HG02571 (cell line): Measurements from ENCODE around the gene SLF2.
"Not testable (repeated sequence)": the region's sequence is repeated elsewhere in the genome, so short reads cannot be mapped to it uniquely, and the experiment has no call there.

Experiments
- ATAC-seq: cut with Tn5 transposase; IDR thresholded peaks from one replicate; pipeline ENCODE4 v1.9.1; 2021; ENCODE audit warnings: mild to moderate bottlenecking, moderate library complexity; ENCODE audit not compliant: unreplicated experiment

Gene SLF2

GRCh38 chr10:100879741-100880360 is 32.9 kb upstream of the SLF2 start:
- ATAC-seq: no peak

DNA sequence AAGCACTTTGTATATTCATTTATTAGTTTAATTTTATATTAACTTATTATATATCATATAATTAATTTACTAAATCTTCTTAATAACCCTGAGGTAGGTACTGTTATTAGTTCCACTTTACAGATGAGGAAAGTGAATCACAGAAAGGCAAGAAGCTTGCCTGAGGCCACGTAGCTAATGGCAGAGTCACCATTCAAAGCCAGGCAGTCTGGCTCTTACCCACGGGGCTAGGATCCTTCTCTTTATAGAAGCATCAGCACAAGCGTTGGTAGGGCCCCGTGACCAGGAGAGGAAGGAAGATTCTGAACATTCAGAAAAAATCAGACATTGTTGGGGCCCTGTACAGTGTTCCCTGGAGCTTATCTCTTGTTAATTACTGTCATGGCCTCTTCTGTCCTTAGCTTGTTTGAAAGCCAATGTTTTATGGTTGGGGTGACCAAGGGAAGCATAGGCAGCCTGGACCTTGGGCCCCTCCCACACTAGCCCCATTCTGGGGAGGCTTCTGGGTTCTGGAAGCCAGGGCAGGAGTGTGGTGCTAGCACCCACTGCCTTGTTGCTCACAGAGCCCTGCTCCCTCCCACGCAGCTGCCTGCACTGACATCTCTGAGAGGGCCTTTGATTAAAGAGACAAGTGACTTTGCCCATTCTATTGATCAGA is 31.1 kb upstream of the SLF2 start:
- ATAC-seq: no peak

- no peak for ATAC-seq
Measured at GRCh38 chr10:100882252-100882651, 30.5 kb upstream of the SLF2 start.

DNA sequence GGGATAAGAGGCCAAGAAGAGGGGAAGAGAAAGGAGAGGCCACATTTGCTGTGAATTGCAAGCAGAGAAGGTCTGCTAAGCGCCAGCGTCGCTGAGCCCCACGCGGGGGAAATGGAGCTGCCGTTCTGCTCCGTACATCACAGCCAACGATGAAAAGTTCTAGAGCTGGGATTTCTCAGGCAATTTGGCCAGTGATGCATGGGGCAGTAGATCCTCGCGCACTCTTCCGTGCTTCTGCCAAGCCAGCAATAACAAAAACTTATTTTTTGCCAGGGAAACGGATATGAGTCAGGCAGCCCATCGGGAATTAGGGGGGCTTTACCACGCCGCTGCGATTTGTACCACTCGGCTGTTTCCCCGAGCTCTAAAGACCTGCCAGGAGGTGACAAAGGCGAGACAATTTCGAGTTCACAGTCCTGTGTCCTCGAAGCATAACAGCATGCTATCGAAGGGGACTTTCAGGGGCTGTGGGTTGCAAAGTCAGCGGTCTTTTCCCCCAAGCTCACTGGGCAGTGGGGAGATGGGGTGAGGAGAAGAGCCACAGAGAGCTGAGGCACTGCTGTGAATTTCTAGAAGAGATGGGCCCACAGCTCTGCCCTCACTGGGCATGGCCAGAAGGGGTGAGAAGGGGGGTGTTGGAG is 30.0 kb upstream of the SLF2 start:
- ATAC-seq: no peak

DNA sequence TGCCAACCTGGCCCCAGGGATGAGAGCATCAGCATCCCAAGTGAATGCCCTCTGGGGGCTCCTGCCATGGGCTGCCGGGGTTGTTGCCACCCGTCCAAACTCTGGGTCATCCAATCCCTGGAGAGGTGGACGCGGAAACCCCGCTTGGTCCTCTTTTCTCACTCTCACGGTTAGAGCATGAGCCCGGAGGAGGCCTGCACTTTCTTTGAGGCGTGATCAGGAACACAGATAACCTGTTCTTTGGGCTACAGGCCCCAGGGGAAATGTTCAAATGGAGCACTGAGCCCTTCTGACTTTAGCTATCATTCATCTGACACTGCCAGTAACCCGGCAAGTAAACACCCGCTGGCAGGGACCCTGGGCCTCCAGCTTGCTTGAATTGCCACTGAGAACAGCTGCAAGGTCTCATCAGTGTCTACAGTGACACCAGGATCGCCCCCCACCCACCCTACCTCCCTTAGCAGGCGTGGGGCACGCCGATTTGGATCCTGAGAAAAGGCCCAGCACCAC is 29.4 kb upstream of the SLF2 start:
- no peak for ATAC-seq

DNA sequence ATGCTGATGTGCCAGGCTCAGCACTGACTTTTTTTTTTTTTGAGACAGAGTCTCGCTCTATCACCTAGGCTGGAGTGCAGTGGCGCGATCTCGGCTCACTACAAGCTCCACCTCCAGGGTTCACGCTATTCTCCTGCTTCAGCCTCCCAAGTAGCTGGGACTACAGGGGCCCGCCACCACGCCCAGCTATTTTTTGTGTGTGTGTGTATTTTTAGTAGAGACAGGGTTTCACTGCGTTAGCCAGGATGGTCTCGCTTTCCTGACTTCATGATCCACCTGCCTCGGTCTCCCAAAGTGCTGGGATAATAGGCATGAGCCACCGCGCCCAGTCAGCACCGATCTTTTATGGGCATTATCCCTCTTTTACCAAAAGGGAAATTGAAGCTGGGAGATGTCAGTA is 27.2 kb upstream of the SLF2 start:
- ATAC-seq: not testable (repeated sequence)

GRCh38 chr10:100886091-100886490 is 26.7 kb upstream of the SLF2 start:
- ATAC-seq: no peak

DNA sequence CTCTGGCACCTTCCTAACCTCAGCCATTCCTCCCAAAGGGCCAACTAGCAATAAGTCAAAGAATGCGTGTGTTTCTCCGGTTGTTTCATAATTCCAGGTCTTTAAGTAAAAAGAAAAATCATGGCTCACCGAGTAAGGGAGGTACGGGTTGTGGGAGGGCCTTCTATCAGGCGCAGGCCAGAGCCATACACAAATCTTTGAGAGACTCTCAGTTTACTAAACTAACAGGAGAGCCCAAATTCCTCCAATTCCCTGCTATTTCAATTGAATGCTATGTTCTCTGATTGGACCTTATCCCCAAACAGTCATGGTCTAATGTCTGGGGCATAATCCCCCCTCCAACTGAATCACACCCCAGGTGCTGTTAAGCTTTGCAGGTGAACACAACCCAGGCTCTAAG is 26.2 kb upstream of the SLF2 start:
- no peak for ATAC-seq

- ATAC-seq: no peak
Measured at GRCh38 chr10:100886963-100887362, 25.8 kb upstream of the SLF2 start.

DNA sequence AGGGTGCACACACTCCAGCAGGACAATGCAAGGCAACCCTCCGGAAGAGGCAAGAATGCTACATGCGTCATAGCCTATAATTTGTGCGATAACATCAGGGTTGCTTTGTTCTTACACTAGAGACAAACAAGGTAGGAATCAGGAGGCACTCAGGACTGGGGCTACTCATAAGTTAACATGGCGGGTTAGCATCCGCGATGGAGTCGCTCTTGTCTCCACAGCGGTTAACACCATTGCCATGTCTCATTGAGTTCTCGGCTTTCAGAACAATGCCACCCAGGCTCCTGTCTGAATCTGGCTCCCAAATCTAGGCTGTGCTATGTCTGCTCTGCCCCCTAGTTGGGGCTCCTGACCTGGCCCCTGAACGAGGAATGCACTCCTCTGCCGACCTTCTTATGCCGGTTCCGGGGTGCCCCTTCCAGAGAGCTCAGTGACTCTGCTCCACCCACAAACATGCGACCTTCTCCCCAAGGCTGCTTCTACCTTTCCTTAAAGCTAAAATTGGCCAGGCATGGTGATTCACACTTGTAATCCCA is 24.9 kb upstream of the SLF2 start:
- no peak for ATAC-seq

DNA sequence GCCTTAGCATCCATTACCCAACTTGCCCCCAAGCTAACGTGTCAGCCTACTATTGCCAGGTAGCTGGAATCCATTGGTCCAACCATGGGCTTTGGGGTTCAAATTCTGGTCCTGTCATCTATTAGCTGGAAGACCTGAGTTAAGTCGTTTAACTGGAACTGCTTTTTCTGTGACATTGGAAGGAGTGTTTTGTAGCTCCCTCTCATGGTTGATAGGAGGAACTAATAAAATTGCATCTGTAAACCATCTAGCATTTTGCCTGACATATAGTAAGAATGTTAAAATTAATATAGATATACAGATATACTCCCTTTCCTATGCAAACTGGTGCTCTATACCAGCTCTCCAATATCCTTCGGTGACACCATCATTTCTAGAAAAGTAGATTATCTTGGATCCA is 23.8 kb upstream of the SLF2 start:
- ATAC-seq: no peak

DNA sequence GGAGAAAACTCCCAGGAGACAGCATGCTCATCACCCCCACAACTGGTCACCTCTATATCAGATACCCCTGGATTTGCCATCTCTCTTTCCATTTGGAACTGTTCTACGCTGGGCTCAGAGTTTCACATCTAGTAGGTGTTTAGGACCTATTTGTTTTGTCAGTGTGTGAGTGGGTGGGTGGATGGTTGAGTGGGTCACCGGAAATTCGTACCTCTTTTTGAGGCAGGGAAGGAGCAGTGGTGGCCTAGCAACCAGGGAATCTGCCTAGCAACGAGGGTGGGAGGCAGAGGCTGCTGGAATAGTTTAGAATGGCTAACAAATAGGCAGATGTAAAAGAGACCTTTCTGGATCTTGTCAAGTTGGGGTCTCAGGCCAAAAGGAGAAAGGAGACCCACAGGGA is 23.2 kb upstream of the SLF2 start:
- no peak for ATAC-seq

DNA sequence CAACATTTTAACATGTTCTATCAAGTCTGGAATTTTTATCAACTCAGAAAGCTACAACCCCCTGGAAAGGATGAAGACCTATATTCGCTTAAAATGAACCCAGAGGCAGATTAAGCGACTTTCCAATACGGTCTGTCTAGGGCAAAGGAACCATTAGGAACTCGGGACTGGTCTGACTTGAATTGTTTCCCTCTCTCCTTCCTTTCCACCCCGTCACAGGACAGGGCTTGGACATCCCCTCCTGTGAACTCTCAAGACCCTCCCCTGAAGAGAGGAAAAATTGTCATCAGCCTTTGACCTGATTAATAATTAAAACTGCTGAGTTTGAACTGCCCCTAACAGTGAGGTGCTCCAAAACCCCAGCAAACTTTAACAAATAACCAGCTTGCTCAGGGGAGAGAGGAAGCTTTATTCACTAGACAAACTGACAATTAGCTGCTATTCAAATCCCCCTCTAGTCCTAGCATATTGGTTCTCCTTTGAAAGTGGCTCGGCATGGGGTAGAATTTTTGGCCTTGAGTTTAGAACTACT is 22.6 kb upstream of the SLF2 start:
- ATAC-seq: no peak

DNA sequence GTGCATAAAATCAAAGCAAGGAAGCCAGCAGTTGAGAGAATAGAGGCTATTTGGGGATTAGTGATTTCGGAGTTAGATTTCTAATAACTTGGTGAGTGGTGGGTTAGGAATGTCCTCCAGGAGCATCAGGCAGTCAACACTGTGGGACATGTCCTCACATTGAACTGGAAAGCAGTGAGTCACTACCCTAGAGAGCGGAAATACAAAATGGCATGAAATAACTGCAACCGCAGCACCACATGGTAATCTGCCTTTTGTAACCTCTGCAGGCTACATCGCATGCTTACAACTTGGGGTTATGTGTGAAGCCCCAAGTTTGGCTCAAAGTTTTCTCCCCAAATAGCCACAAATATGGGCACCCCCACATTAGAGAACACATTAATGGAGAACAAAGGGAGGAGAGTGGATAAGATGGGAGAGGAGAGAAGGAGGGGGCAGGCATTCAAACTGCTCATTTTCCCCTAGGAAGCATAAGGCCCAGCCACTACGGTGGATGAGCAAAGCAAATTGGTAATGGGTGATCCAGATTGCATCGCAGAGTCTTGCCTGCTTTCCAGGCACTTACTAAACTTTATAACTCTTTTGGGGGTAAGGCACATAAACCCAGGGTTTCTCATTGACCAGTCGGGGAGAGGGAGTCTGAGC is 22.0 kb upstream of the SLF2 start:
- no peak for ATAC-seq

DNA sequence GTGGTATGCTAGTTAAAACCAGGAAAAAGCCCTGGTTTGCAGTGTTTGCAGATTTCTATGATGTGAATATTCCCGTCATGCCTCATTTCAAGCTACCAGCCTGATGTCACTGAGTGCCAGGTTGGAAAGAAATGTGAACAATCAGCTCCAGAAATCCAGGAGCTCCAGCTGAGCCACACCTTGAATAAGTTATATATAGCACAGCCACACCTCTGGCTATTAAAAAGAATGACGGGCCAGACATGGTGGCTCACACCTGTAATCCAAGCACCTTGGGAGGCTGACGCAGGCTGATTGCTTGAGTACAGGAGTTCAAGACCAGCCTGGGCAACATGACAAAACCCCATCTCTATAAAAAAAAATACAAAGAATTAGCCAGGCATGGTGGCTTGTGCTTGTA is 18.7 kb upstream of the SLF2 start:
- ATAC-seq: no peak

DNA sequence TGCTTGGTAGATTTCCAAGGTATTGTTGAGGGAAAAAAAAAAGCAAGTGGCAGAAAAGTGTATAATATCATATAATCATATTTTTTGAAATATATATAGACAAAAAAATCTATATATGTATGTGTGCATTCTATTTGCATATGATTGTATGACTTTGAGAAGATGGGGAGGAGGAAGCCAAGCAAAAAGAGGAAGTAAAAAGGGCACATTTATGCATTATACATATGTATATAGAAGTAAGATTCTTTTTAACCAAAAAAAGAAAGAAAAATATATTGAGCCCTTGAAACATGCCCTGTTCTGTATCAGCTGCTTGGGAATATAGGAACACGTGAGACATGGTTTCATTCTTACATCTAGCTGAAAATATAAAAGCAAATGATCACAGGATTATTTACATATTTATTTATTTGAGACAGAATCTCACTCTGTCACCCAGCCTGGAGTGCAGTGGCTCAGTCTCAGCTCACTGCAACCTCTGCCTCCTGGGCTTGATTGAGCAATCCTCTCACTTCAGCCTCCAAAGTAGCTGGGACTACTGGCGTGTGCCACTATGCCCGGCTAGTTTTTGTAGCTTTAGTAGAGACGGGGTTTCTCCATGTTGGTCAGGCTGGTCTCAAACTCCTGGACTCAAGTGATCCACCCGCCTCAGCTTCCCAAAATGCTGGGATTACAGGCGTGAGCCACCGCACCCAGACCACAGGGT is 18.0 kb upstream of the SLF2 start:
- no peak for ATAC-seq

- ATAC-seq: no peak
Measured at GRCh38 chr10:100895346-100895745, 17.4 kb upstream of the SLF2 start.

DNA sequence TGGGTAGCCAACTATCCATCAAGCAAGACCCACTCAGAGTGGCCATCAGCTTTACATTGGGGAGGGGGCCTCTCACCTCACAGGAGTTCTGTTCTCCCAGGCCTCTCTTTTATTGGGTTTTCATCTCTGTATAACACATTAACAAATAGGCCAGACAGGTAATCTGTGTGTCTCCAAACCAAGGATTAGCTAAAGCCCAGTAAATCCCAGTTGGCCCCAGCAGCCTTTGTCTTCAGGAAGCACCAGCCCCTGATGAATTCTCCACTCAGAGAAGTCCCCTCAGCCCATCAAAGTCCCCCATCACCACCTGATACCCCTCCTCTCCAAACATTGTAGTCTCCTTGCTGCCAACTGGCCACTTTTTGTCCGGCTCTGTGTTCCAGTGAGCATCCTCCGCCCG is 16.9 kb upstream of the SLF2 start:
- ATAC-seq: no peak

GRCh38 chr10:100896876-100897461 is 15.8 kb upstream of the SLF2 start:
- ATAC-seq: no peak

DNA sequence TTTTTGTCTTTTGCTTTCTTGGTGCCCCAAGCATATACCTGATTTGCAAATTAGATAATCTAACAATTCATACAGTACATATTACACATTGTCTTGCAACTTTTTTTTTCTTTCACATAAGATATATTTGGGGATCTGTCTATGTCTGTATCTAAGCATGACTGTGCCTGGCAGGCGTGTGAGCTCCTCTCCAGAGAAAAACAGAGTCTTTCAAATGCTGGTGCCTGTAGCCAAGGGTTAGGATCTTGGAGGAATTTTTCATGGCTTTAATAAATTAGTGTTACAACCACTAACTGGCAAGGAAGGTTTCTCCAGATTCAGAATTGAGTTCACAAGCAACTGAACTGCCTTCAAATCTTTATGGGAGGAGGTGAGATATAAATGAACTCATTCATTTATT is 14.8 kb upstream of the SLF2 start:
- ATAC-seq: no peak
